ENCODE data around the gene ABL2.

DNA sequence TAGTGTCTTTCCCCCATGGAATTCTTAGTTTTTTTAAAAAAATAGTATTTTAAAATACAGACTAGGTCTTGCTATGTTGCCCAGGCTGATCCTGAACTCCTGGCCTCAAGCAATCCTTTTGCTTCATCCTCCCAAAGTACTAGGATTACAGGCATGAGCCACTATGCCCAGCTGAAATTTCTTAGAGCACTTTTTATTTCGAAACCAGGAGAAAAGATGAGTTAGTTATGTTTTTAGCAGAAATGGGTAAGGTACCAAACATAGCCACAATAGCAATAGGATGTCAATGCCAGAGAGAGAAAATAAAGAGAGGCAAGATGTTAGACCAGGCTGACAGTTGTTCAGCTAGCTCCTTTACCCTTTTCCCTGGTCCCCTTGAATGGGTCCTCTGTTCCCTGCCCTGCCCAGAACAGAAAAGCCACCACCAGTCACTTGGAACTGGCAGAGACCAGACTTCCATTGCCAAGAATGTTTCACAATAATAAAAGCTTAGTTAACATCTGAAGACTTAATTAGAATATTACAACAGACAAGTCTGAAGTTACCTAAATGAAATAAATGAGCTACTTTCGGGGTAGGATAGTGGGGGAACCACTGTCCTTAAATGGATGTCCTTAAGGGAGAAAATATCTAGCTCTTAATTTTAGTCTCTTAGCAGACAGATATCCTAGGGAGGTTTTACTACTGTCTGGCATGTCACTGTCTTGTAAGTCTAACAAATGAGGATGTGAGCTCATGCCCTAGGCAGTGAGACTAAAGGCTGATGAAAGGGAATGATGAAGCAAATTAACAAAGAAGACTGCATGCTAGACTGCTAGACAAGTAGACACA, 54.3 kb downstream of the ABL2 start:
- TF ChIP-seq, protein P1, sequence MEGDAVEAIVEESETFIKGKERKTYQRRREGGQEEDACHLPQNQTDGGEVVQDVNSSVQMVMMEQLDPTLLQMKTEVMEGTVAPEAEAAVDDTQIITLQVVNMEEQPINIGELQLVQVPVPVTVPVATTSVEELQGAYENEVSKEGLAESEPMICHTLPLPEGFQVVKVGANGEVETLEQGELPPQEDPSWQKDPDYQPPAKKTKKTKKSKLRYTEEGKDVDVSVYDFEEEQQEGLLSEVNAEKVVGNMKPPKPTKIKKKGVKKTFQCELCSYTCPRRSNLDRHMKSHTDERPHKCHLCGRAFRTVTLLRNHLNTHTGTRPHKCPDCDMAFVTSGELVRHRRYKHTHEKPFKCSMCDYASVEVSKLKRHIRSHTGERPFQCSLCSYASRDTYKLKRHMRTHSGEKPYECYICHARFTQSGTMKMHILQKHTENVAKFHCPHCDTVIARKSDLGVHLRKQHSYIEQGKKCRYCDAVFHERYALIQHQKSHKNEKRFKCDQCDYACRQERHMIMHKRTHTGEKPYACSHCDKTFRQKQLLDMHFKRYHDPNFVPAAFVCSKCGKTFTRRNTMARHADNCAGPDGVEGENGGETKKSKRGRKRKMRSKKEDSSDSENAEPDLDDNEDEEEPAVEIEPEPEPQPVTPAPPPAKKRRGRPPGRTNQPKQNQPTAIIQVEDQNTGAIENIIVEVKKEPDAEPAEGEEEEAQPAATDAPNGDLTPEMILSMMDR (IDR thresholded peaks at IDR 0.05), result no peak
- TF ChIP-seq POLR2AphosphoS5 (IDR thresholded peaks at IDR 0.05; ENCODE audit: low read depth, low read length) (no peak), TCF7L2 (IDR thresholded peaks at IDR 0.05; ENCODE audit: low read depth, low read length) (no peak)
- TF ChIP-seq, protein P2, sequence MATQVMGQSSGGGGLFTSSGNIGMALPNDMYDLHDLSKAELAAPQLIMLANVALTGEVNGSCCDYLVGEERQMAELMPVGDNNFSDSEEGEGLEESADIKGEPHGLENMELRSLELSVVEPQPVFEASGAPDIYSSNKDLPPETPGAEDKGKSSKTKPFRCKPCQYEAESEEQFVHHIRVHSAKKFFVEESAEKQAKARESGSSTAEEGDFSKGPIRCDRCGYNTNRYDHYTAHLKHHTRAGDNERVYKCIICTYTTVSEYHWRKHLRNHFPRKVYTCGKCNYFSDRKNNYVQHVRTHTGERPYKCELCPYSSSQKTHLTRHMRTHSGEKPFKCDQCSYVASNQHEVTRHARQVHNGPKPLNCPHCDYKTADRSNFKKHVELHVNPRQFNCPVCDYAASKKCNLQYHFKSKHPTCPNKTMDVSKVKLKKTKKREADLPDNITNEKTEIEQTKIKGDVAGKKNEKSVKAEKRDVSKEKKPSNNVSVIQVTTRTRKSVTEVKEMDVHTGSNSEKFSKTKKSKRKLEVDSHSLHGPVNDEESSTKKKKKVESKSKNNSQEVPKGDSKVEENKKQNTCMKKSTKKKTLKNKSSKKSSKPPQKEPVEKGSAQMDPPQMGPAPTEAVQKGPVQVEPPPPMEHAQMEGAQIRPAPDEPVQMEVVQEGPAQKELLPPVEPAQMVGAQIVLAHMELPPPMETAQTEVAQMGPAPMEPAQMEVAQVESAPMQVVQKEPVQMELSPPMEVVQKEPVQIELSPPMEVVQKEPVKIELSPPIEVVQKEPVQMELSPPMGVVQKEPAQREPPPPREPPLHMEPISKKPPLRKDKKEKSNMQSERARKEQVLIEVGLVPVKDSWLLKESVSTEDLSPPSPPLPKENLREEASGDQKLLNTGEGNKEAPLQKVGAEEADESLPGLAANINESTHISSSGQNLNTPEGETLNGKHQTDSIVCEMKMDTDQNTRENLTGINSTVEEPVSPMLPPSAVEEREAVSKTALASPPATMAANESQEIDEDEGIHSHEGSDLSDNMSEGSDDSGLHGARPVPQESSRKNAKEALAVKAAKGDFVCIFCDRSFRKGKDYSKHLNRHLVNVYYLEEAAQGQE (IDR thresholded peaks at IDR 0.05; ENCODE audit: insufficient read depth in 1 of 2, low read depth in 2 of 2, low read length in 1 of 2), result no peak

All from Panc1 (cell line).